ENCODE measurements around the gene UMAD1.

Gene UMAD1

GRCh38 chr7:7737674-7738073 lies 97.1 kb downstream of the UMAD1 start:
- DNase-seq (ENCODE audit: low spot score) (no peak), ATAC-seq (ENCODE audit: low read depth) (no peak)
- Histone ChIP-seq H3K4me3 (ENCODE audit: severe bottlenecking) (no peak overlapping the region), H3K4me1 (ENCODE audit: insufficient read depth, poor library complexity, severe bottlenecking) (no peaks in the 10 kb centered on the region), H3K36me3 (ENCODE audit: low read depth) (no peaks in the 10 kb centered on the region), H3K27ac (ENCODE audit: poor library complexity, severe bottlenecking) (no peak overlapping the region), H3K27me3 (ENCODE audit: insufficient read depth, poor library complexity, severe bottlenecking) (no peaks in the 10 kb centered on the region), H3K9me3 (ENCODE audit: severe bottlenecking) (no peaks in the 10 kb centered on the region)
- TF ChIP-seq CTCF (IDR thresholded peaks at IDR 0.05; ENCODE audit: poor library complexity, severe bottlenecking), result no peak

- no peaks in the 10 kb centered on the region for H3K9me3 ChIP-seq (ENCODE audit: severe bottlenecking)
- no peak for ATAC-seq (ENCODE audit: low read depth)
- H3K27ac ChIP-seq (ENCODE audit: poor library complexity, severe bottlenecking), result no peak overlapping the region
- no peaks in the 10 kb centered on the region for H3K4me1 ChIP-seq (ENCODE audit: insufficient read depth, poor library complexity, severe bottlenecking)
- no peak for DNase-seq (ENCODE audit: low spot score)
- no peak overlapping the region for H3K4me3 ChIP-seq (ENCODE audit: severe bottlenecking)
- TF ChIP-seq CTCF (IDR thresholded peaks at IDR 0.05; ENCODE audit: poor library complexity, severe bottlenecking), result no peak
- H3K27me3 ChIP-seq (ENCODE audit: insufficient read depth, poor library complexity, severe bottlenecking), result no peaks in the 10 kb centered on the region
- H3K36me3 ChIP-seq (ENCODE audit: low read depth), result no peaks in the 10 kb centered on the region
Observed at GRCh38 chr7:7738177-7738576, 97.6 kb downstream of the UMAD1 start.

- no peak for DNase-seq (ENCODE audit: low spot score)
- H3K36me3 ChIP-seq (ENCODE audit: low read depth), result no peaks in the 10 kb centered on the region
- H3K27me3 ChIP-seq (ENCODE audit: insufficient read depth, poor library complexity, severe bottlenecking), result no peaks in the 10 kb centered on the region
- ATAC-seq (ENCODE audit: low read depth), result no peak
- no peak overlapping the region for H3K4me3 ChIP-seq (ENCODE audit: severe bottlenecking)
- H3K27ac ChIP-seq (ENCODE audit: poor library complexity, severe bottlenecking), result no peak overlapping the region
- H3K4me1 ChIP-seq (ENCODE audit: insufficient read depth, poor library complexity, severe bottlenecking), result no peaks in the 10 kb centered on the region
- no peak for TF ChIP-seq CTCF (IDR thresholded peaks at IDR 0.05; ENCODE audit: poor library complexity, severe bottlenecking)
- H3K9me3 ChIP-seq (ENCODE audit: severe bottlenecking), result no peaks in the 10 kb centered on the region
Observed at GRCh38 chr7:7738622-7739021, 98.1 kb downstream of the UMAD1 start.

GRCh38 chr7:7739204-7740036 lies 98.9 kb downstream of the UMAD1 start:
- Histone ChIP-seq H3K9me3 (ENCODE audit: severe bottlenecking) (no peaks in the 10 kb centered on the region), H3K36me3 (ENCODE audit: low read depth) (no peaks in the 10 kb centered on the region), H3K27me3 (ENCODE audit: insufficient read depth, poor library complexity, severe bottlenecking) (no peaks in the 10 kb centered on the region), H3K4me3 (ENCODE audit: severe bottlenecking) (no peak overlapping the region), H3K27ac (ENCODE audit: poor library complexity, severe bottlenecking) (no peak overlapping the region), H3K4me1 (ENCODE audit: insufficient read depth, poor library complexity, severe bottlenecking) (no peaks in the 10 kb centered on the region)
- no peak for TF ChIP-seq CTCF (IDR thresholded peaks at IDR 0.05; ENCODE audit: poor library complexity, severe bottlenecking)
- ATAC-seq (ENCODE audit: low read depth) (no peak), DNase-seq (ENCODE audit: low spot score) (no peak)

GRCh38 chr7:7740037-7740355 lies 99.4 kb downstream of the UMAD1 start:
- Histone ChIP-seq H3K4me1 (ENCODE audit: insufficient read depth, poor library complexity, severe bottlenecking) (no peaks in the 10 kb centered on the region), H3K27ac (ENCODE audit: poor library complexity, severe bottlenecking) (no peak overlapping the region), H3K4me3 (ENCODE audit: severe bottlenecking) (no peak overlapping the region), H3K9me3 (ENCODE audit: severe bottlenecking) (no peaks in the 10 kb centered on the region), H3K36me3 (ENCODE audit: low read depth) (no peaks in the 10 kb centered on the region), H3K27me3 (ENCODE audit: insufficient read depth, poor library complexity, severe bottlenecking) (no peaks in the 10 kb centered on the region)
- ATAC-seq (ENCODE audit: low read depth) (no peak), DNase-seq (ENCODE audit: low spot score) (no peak)
- TF ChIP-seq CTCF (IDR thresholded peaks at IDR 0.05; ENCODE audit: poor library complexity, severe bottlenecking), result no peak
